Neuronal stem cell (in vitro differentiated cells): ENCODE data around the gene PRICKLE2.

Experiments used
- DNase-seq: peaks from one replicate; pipeline ENCODE4 v3.0.0-alpha.2; 2013; ENCODE audit warnings: low spot score
- H2AFZ ChIP-seq: one replicate; pipeline ENCODE4 v1.6.1; 2013; ENCODE audit warnings: mild to moderate bottlenecking, low read length, inconsistent platforms
- H2AK5ac ChIP-seq: 2 replicates; pipeline ENCODE4 v1.6.1; 2013; ENCODE audit warnings: low read depth, mild to moderate bottlenecking, inconsistent platforms, low read length, moderate library complexity, mixed read lengths
- H2BK120ac ChIP-seq: 2 replicates; pipeline ENCODE4 v1.6.1; 2013; ENCODE audit warnings: low read depth, mild to moderate bottlenecking, inconsistent platforms, low read length, moderate library complexity, mixed read lengths
- H2BK12ac ChIP-seq: one replicate; pipeline ENCODE4 v1.6.1; 2013; ENCODE audit warnings: low read length, inconsistent platforms
- H2BK15ac ChIP-seq: 2 replicates; pipeline ENCODE4 v1.6.1; 2013; ENCODE audit warnings: mild to moderate bottlenecking, low read length, inconsistent platforms, mixed read lengths
- H2BK5ac ChIP-seq: one replicate; pipeline ENCODE4 v1.6.1; 2013; ENCODE audit warnings: inconsistent platforms, mild to moderate bottlenecking, low read length, moderate library complexity
- H3K14ac ChIP-seq: one replicate; pipeline ENCODE4 v1.6.1; 2013; ENCODE audit warnings: low read length, inconsistent platforms
- H3K18ac ChIP-seq: 2 replicates; pipeline ENCODE4 v1.6.1; 2013; ENCODE audit warnings: low read length, inconsistent platforms
- H3K23ac ChIP-seq: 2 replicates; pipeline ENCODE4 v1.6.1; 2013; ENCODE audit warnings: low read depth, mild to moderate bottlenecking, mixed read lengths, low read length, inconsistent platforms; ENCODE audit not compliant: poor library complexity
- H3K27ac ChIP-seq: replicated peaks from 3 replicates; pipeline ENCODE4 v1.5.1; 2013; ENCODE audit warnings: low read length, inconsistent platforms
- H3K27me3 ChIP-seq, 3 experiments: 2 replicates each; pipeline ENCODE4 v1.6.1; 2013; ENCODE audit warnings: low read length in 3 of 3, mild to moderate bottlenecking in 2 of 3, inconsistent platforms in 1 of 3, low read depth in 1 of 3, mixed read lengths in 1 of 3, moderate library complexity in 1 of 3; ENCODE audit not compliant: control insufficient read depth in 3 of 3, insufficient read depth in 3 of 3
- H3K36me3 ChIP-seq, 2 donors: replicated peaks in 1 of 2; 2 replicates each; pipeline ENCODE4 v1.6.1; 2013; ENCODE audit warnings: low read length in 2 of 2; ENCODE audit not compliant: control insufficient read depth in 2 of 2, insufficient read depth in 2 of 2
- H3K4ac ChIP-seq: 2 replicates; pipeline ENCODE4 v1.6.1; 2013; ENCODE audit warnings: inconsistent platforms, mild to moderate bottlenecking, low read length, moderate library complexity
- H3K4me1 ChIP-seq, 2 donors: 1 replicate in 1 of 2; 2 replicates in 1 of 2; pipeline ENCODE4 v1.6.1; 2013; ENCODE audit warnings: low read length in 2 of 2, low read depth in 1 of 2; ENCODE audit not compliant: control insufficient read depth in 2 of 2, insufficient read depth in 1 of 2
- H3K4me2 ChIP-seq: one replicate; pipeline ENCODE4 v1.6.1; 2013; ENCODE audit warnings: mild to moderate bottlenecking, low read length, inconsistent platforms; ENCODE audit not compliant: insufficient read depth, poor library complexity, severe bottlenecking
- H3K4me3 ChIP-seq, 2 donors: 2 replicates each; pipeline ENCODE4 v1.5.1; 2013; ENCODE audit warnings: low read length in 2 of 2, mild to moderate bottlenecking in 2 of 2, inconsistent platforms in 1 of 2, moderate library complexity in 1 of 2
- H3K79me1 ChIP-seq: one replicate; pipeline ENCODE4 v1.6.1; 2013; ENCODE audit warnings: low read depth, mild to moderate bottlenecking, inconsistent platforms, low read length, moderate library complexity
- H3K9ac ChIP-seq: one replicate; pipeline ENCODE4 v1.6.1; 2013; ENCODE audit warnings: mild to moderate bottlenecking, low read depth, low read length, inconsistent platforms; ENCODE audit not compliant: poor library complexity
- H3K9me3 ChIP-seq, 2 donors: replicated peaks in 1 of 2; 2 replicates each; pipeline versions ENCODE3 to v1.6.1; 2013; ENCODE audit warnings: low read length in 2 of 2, mild to moderate bottlenecking in 2 of 2, inconsistent platforms in 1 of 2, low read depth in 1 of 2, mixed read lengths in 1 of 2, moderate library complexity in 1 of 2; ENCODE audit not compliant: control insufficient read depth in 2 of 2, insufficient read depth in 1 of 2
- H4K8ac ChIP-seq: one replicate; pipeline ENCODE4 v1.6.1; 2013; ENCODE audit warnings: low read depth, mild to moderate bottlenecking, inconsistent platforms, low read length, moderate library complexity
- H4K91ac ChIP-seq: one replicate; pipeline ENCODE4 v1.6.1; 2013; ENCODE audit warnings: low read length, low read depth, mild to moderate bottlenecking, inconsistent platforms; ENCODE audit not compliant: poor library complexity
- WGBS, 2 donors: extraction: QIAGEN DNeasy Blood & Tissue Kit; methylation state at CpG; one replicate each; pipeline ENCODE4 v1.1.7; 2013; ENCODE audit warnings: missing lambda C conversion rate in 2 of 2, mixed read lengths in 1 of 2; ENCODE audit not compliant: insufficient read length in 2 of 2, insufficient replicate concordance in 1 of 2; ENCODE audit errors: extremely low coverage in 2 of 2; 5-methylcytosine and 5-hydroxymethylcytosine counted together

PRICKLE2 gene

DNA sequence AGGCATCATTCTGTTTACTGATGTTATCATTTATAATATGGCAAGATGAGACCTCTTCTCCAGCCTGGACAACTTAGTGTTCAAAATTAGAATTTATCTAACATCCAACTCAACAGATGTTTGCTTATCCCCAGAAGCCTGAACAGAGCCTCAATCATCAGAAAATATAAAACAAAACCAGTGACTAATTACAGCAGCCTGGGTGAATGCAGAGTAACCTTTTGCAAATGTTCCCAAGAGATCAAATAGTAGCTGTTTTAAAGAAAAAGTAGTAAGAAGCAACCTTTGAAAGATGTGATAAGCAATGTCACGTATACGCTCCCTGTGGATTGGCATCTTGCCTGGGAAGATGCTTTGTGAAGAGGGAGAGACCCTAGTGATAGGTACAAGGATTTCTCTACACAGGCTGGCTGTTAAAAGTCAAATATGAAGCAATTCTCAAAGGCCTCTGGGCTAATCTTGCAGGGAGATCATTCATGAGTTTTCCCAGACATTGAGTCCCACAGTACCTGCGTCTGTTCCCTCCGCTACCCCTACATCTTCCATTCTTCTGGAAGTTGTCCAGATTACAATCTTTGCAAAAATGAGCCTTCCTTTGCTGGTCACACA is 39.3 kb upstream of the PRICKLE2 start:
- no peak overlapping the region for H2BK120ac ChIP-seq
- no peak for DNase-seq
- no peak overlapping the region for H2BK15ac ChIP-seq
- H4K91ac ChIP-seq, result no peak overlapping the region
- no peak overlapping the region for H3K4me2 ChIP-seq
- no peak overlapping the region for H2AFZ ChIP-seq
- H3K27ac ChIP-seq, result no peak overlapping the region
- H3K18ac ChIP-seq, result no peak overlapping the region
- no peak overlapping the region for H3K14ac ChIP-seq
- no peaks in the 10 kb centered on the region for H3K36me3 ChIP-seq
- H3K9me3 ChIP-seq, result peaks cover 0 to 7% of the 10 kb centered on the region in 2 donors
- H3K27me3 ChIP-seq, result no peaks in the 10 kb centered on the region
- H2BK5ac ChIP-seq, result no peak overlapping the region
- H2AK5ac ChIP-seq, result no peak overlapping the region
- no peak overlapping the region for H4K8ac ChIP-seq
- WGBS, 2 donors, result no CpG with 5 or more reads among the region's 4 CpGs
- no peak overlapping the region for H3K23ac ChIP-seq
- no peak overlapping the region for H2BK12ac ChIP-seq
- no peak overlapping the region for H3K9ac ChIP-seq
- H3K4me3 ChIP-seq, result no peak overlapping the region
- no peaks in the 10 kb centered on the region for H3K79me1 ChIP-seq
- peaks cover 4 to 10% of the 10 kb centered on the region in 2 donors for H3K4me1 ChIP-seq
- no peak overlapping the region for H3K4ac ChIP-seq

DNA sequence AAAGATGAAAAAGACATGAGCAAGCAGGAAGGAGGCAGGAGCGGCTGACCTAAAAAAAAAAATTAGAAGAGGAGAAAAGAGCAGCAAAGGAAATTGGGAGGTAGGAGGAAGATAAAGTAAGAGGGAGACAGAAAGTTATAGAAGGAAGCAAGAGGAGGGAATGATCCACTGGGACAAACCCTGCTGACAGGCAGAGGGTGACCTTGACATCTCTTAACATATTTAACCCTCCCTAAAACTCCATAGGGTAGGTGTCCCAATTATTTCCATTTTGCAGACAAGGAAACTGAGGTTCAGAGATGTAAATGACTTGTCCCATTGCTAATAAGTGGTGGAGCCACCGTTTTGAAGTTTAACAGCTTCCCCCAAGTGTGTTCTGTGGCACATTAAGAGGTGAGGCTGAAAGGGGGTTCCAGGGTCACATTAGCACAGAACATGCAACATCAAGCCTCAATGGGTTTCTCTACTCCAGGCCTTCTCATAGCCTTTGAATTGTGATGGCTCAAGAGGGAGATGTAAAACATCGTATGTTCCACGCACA is 37.4 kb upstream of the PRICKLE2 start:
- no peak overlapping the region for H4K8ac ChIP-seq
- WGBS, 2 donors, result no CpG with 5 or more reads among the region's 4 CpGs
- H2BK120ac ChIP-seq, result no peak overlapping the region
- H2BK15ac ChIP-seq, result no peak overlapping the region
- no peaks in the 10 kb centered on the region for H3K79me1 ChIP-seq
- H2AFZ ChIP-seq, result no peak overlapping the region
- peaks cover 4 to 7% of the 10 kb centered on the region in 2 donors for H3K4me1 ChIP-seq
- no peak overlapping the region for H3K4me3 ChIP-seq
- H3K27ac ChIP-seq, result no peak overlapping the region
- no peak overlapping the region for H3K14ac ChIP-seq
- no peak overlapping the region for H3K4ac ChIP-seq
- H2BK12ac ChIP-seq, result no peak overlapping the region
- no peaks in the 10 kb centered on the region for H3K9me3 ChIP-seq
- H3K27me3 ChIP-seq, result no peaks in the 10 kb centered on the region
- H3K9ac ChIP-seq, result no peak overlapping the region
- no peak overlapping the region for H2BK5ac ChIP-seq
- no peak overlapping the region for H3K18ac ChIP-seq
- H3K23ac ChIP-seq, result no peak overlapping the region
- no peak for DNase-seq
- no peaks in the 10 kb centered on the region for H3K36me3 ChIP-seq
- H2AK5ac ChIP-seq, result no peak overlapping the region
- H4K91ac ChIP-seq, result no peak overlapping the region
- H3K4me2 ChIP-seq, result no peak overlapping the region

DNA sequence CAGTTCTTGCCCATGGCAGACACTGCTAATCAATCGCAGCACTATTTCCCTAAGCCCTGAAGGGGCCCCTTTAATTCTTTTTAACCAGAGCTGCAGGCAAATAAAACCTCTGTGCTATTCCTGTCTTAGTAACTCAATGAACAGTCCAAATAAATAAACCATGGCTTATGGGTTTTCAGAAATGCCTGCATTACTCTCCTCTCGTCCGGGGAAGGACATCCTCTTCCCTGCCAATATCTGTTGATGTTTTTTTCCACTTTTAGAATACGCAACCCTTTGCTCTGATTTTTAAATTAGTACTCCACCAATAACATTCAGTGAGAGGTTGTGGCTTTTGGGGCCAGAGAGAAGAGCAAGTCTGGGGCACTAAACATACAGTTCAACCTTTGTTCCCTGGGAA is 35.2 kb upstream of the PRICKLE2 start:
- Histone ChIP-seq H3K9ac (no peak overlapping the region), H2BK120ac (no peak overlapping the region)

DNA sequence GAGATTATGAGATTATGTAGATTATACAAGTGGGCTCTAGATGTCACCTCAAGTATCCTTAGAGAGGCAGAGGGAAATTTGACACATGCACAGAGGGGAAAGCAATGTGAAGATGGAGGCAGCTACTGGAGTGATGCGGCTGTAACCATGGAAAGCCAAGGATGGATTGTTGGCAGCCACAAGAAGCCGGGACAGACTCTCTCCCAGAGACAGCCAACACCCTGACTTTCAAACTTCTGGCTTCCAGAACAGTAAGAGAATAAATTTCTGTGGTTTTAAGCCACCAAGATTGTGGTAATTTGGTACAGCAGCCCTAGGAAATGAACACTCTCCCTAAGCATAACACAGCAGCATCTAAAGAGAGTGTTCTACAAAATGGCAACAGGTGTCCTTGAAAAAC is 34.4 kb upstream of the PRICKLE2 start:
- no peak overlapping the region for H4K8ac ChIP-seq
- no peaks in the 10 kb centered on the region for H3K79me1 ChIP-seq
- H3K36me3 ChIP-seq, result no peaks in the 10 kb centered on the region
- no CpG with 5 or more reads among the region's 2 CpGs for WGBS, 2 donors
- H3K14ac ChIP-seq, result no peak overlapping the region
- H3K23ac ChIP-seq, result no peak overlapping the region
- H3K4me2 ChIP-seq, result no peak overlapping the region
- no peak overlapping the region for H3K4ac ChIP-seq
- H3K4me1 ChIP-seq, result peaks cover 0 to 2% of the 10 kb centered on the region in 2 donors
- H2BK12ac ChIP-seq, result no peak overlapping the region
- no peak overlapping the region for H4K91ac ChIP-seq
- H2AK5ac ChIP-seq, result no peak overlapping the region
- H3K4me3 ChIP-seq, result no peak overlapping the region
- no peak overlapping the region for H2BK120ac ChIP-seq
- H3K27ac ChIP-seq, result no peak overlapping the region
- H3K27me3 ChIP-seq, result no peaks in the 10 kb centered on the region
- no peak overlapping the region for H3K18ac ChIP-seq
- H3K9ac ChIP-seq, result no peak overlapping the region
- peak overlapping the region; percentile 69 for H2AFZ ChIP-seq
- no peak overlapping the region for H2BK15ac ChIP-seq
- H3K9me3 ChIP-seq, result no peaks in the 10 kb centered on the region
- DNase-seq, result no peak
- no peak overlapping the region for H2BK5ac ChIP-seq

More for the DNA sequence above, 35.2 kb upstream of the PRICKLE2 start:
- Histone ChIP-seq H3K36me3 (no peaks in the 10 kb centered on the region), H3K4me1 (peaks cover 0 to 2% of the 10 kb centered on the region in 2 donors), H4K8ac (no peak overlapping the region), H3K79me1 (no peaks in the 10 kb centered on the region), H2AK5ac (no peak overlapping the region), H3K4me3 (no peak overlapping the region), H3K27ac (no peak overlapping the region), H2BK5ac (no peak overlapping the region), H3K4ac (no peak overlapping the region), H2BK15ac (no peak overlapping the region), H3K4me2 (no peak overlapping the region), H3K18ac (no peak overlapping the region), H3K14ac (no peak overlapping the region), H3K9me3 (no peaks in the 10 kb centered on the region), H3K27me3 (no peaks in the 10 kb centered on the region), H2BK12ac (no peak overlapping the region), H3K23ac (no peak overlapping the region), H4K91ac (no peak overlapping the region), H2AFZ (peak overlapping the region; percentile 69)
- no peak for DNase-seq
- WGBS, 2 donors, result no CpG with 5 or more reads among the region's 4 CpGs
